Measurements from ENCODE around the gene SENP8. TPM values are rescaled to one million over a fixed set of nuclear protein-coding genes. Genes with fewer than 3 reads are reported as not detected.

SENP8 gene
- total RNA-seq, 3 donors from 2014 or later (not counting 1 experiment from before 2014, with no cell fraction given), result 0.27 to 0.45 (median 0.28) TPM

GRCh38 chr15:72112805-72113204 lies 5.4 kb upstream of the SENP8 start:
- no peak overlapping the region for H3K4me3 ChIP-seq (ENCODE audit: low read length)
- intact Hi-C loops (cut with micrococcal nuclease), result no loop called here
- H3K4me1 Mint-ChIP-seq, result peaks cover 20 to 22% of the 10 kb centered on the region in 2 donors
- H3K9me3 Mint-ChIP-seq, result no peaks in the 10 kb centered on the region
- DNase-seq, result no peak
- H3K27me3 ChIP-seq (ENCODE audit: control insufficient read depth, insufficient read depth, low read length), result no peaks in the 10 kb centered on the region
- peaks cover 8% of the 10 kb centered on the region for H3K4me1 ChIP-seq (ENCODE audit: control insufficient read depth, insufficient read depth, low read length)
- no peaks in the 10 kb centered on the region for H3K27me3 Mint-ChIP-seq (ENCODE audit: low read depth in 2 of 2)
- no peak for ATAC-seq
- no peaks in the 10 kb centered on the region for H3K9me3 ChIP-seq (ENCODE audit: control insufficient read depth, insufficient read depth, low read length)
- TF ChIP-seq CTCF (IDR thresholded peaks at IDR 0.05), result no peak
- H3K27ac Mint-ChIP-seq, result no peak overlapping the region
- no peaks in the 10 kb centered on the region for H3K36me3 Mint-ChIP-seq
- no peak overlapping the region for H3K4me3 Mint-ChIP-seq
- H3K36me3 ChIP-seq (ENCODE audit: control insufficient read depth, insufficient read depth, low read length), result no peaks in the 10 kb centered on the region
- no peak overlapping the region for H3K27ac ChIP-seq (ENCODE audit: low read length)

- no peak overlapping the region for H3K27ac Mint-ChIP-seq
- intact Hi-C loops (cut with micrococcal nuclease), result no loop called here
Measured at GRCh38 chr15:72113347-72114031, 4.7 kb upstream of the SENP8 start.

GRCh38 chr15:72116731-72117485 lies 1.3 kb upstream of the SENP8 start:
- 5% methylated on average over 24 of the region's 24 CpGs for WGBS (ENCODE audit: insufficient coverage)

More at GRCh38 chr15:72113347-72114031, 4.7 kb upstream of the SENP8 start:
- 90% methylated on average over 4 of the region's 4 CpGs for WGBS (ENCODE audit: insufficient coverage)
- ATAC-seq, result no peak
- TF ChIP-seq CTCF (IDR thresholded peaks at IDR 0.05), result no peak
- Histone ChIP-seq H3K27ac (ENCODE audit: low read length) (no peak overlapping the region), H3K27me3 (ENCODE audit: control insufficient read depth, insufficient read depth, low read length) (no peaks in the 10 kb centered on the region), H3K9me3 (ENCODE audit: control insufficient read depth, insufficient read depth, low read length) (no peaks in the 10 kb centered on the region), H3K4me3 (ENCODE audit: low read length) (no peak overlapping the region), H3K4me1 (ENCODE audit: control insufficient read depth, insufficient read depth, low read length) (peaks cover 8% of the 10 kb centered on the region), H3K36me3 (ENCODE audit: control insufficient read depth, insufficient read depth, low read length) (no peaks in the 10 kb centered on the region)
- Mint-ChIP-seq H3K9me3 (no peaks in the 10 kb centered on the region), H3K4me1 (peaks cover 17 to 25% of the 10 kb centered on the region in 2 donors), H3K4me3 (no peak overlapping the region), H3K36me3 (no peaks in the 10 kb centered on the region), H3K27me3 (ENCODE audit: low read depth in 2 of 2) (no peaks in the 10 kb centered on the region)
- no peak for DNase-seq

More at GRCh38 chr15:72116731-72117485, 1.3 kb upstream of the SENP8 start:
- Mint-ChIP-seq H3K4me1 (peaks cover 26 to 32% of the 10 kb centered on the region in 2 donors), H3K9me3 (no peaks in the 10 kb centered on the region), H3K27me3 (ENCODE audit: low read depth in 2 of 2) (no peaks in the 10 kb centered on the region), H3K27ac (peak overlapping the region; percentile 65 to 96), H3K4me3 (peak overlapping the region; percentile 90), H3K36me3 (no peaks in the 10 kb centered on the region)
- Histone ChIP-seq H3K4me3 (ENCODE audit: low read length) (peak overlapping the region; percentile 80), H3K27me3 (ENCODE audit: control insufficient read depth, insufficient read depth, low read length) (no peaks in the 10 kb centered on the region), H3K36me3 (ENCODE audit: control insufficient read depth, insufficient read depth, low read length) (no peaks in the 10 kb centered on the region), H3K4me1 (ENCODE audit: control insufficient read depth, insufficient read depth, low read length) (peaks cover 14% of the 10 kb centered on the region), H3K27ac (ENCODE audit: low read length) (peak overlapping the region; percentile 72), H3K9me3 (ENCODE audit: control insufficient read depth, insufficient read depth, low read length) (no peaks in the 10 kb centered on the region)
- ATAC-seq (peak in 1 of 3 donors; percentile 0), DNase-seq (peak in 1 of 2 donors; percentile 53)
- TF ChIP-seq CTCF (IDR thresholded peaks at IDR 0.05), result no peak
- intact Hi-C loops (cut with micrococcal nuclease), result loop anchor here (1.0 to 5.0 kb wide), 2 partner anchors 155 to 665 kb away; partner anchors contain the start of genes ADPGK and PARP6

All from natural killer cell (primary cell).